Astrocyte (in vitro differentiated cells and primary cell): ENCODE data around the gene DTNA. TPM values are rescaled to one million over a fixed set of nuclear protein-coding genes. Genes with fewer than 3 reads are reported as not detected.
A peak's percentile ranks its signal among the peaks of the same experiment; 100 is the strongest.

Experiments
- DNase-seq: peaks from one replicate; pipeline ENCODE4 v3.0.0-alpha.2; 2010; ENCODE audit warnings: low read depth
- FAIRE-seq: peaks from 2 replicates; lab custom pipeline; 2011; peaks lifted over from hg19 to GRCh38; lab: Jason Lieb, UNC
- H2AFZ ChIP-seq: 2 replicates; pipeline ENCODE4 v1.6.0; 2012; ENCODE audit warnings: low read depth, low read length, inconsistent platforms
- H3K27ac ChIP-seq: 2 replicates; pipeline ENCODE4 v1.5.1; 2011; ENCODE audit warnings: low read depth, low read length, inconsistent platforms
- H3K27me3 ChIP-seq: 2 replicates; pipeline ENCODE4 v1.6.0; 2011; ENCODE audit warnings: low read length, inconsistent platforms; ENCODE audit not compliant: insufficient read depth
- H3K36me3 ChIP-seq: 2 replicates; pipeline ENCODE4 v1.5.1; 2011; ENCODE audit warnings: low read length, inconsistent platforms; ENCODE audit not compliant: insufficient read depth
- H3K4me1 ChIP-seq: 2 replicates; pipeline ENCODE4 v1.5.1; 2011; ENCODE audit warnings: low read length, inconsistent platforms; ENCODE audit not compliant: insufficient read depth
- H3K4me2 ChIP-seq: 2 replicates; pipeline ENCODE4 v1.6.0; 2012; ENCODE audit warnings: low read length, inconsistent platforms
- H3K4me3 ChIP-seq: 2 replicates; pipeline ENCODE4 v1.5.1; 2011; ENCODE audit warnings: low read depth, mild to moderate bottlenecking, low read length, inconsistent platforms; ENCODE audit not compliant: insufficient read depth
- H3K79me2 ChIP-seq: 2 replicates; pipeline ENCODE4 v1.6.0; 2012; ENCODE audit warnings: mild to moderate bottlenecking, low read length, inconsistent platforms; ENCODE audit not compliant: insufficient read depth
- H3K9ac ChIP-seq: 2 replicates; pipeline ENCODE4 v1.6.0; 2012; ENCODE audit warnings: mild to moderate bottlenecking, low read length, inconsistent platforms
- H3K9me3 ChIP-seq: 2 replicates; pipeline ENCODE4 v1.5.1; 2012; ENCODE audit warnings: low read depth, mild to moderate bottlenecking, low read length, inconsistent platforms; ENCODE audit not compliant: insufficient read depth
- H4K20me1 ChIP-seq: 2 replicates; pipeline ENCODE4 v1.6.0; 2012; ENCODE audit warnings: low read length, inconsistent platforms; ENCODE audit not compliant: insufficient read depth
- H3K27ac Mint-ChIP-seq: one replicate; pipeline ENCODE4 v1.8.0; 2021; ENCODE audit warnings: mild to moderate bottlenecking, mixed read lengths; ENCODE audit not compliant: unreplicated experiment
- H3K27me3 Mint-ChIP-seq: one replicate; pipeline ENCODE4 v1.8.0; 2021; ENCODE audit warnings: low read depth, mixed read lengths; ENCODE audit not compliant: unreplicated experiment
- H3K36me3 Mint-ChIP-seq: one replicate; pipeline ENCODE4 v1.8.0; 2021; ENCODE audit warnings: low read depth, mixed read lengths; ENCODE audit not compliant: unreplicated experiment
- H3K4me1 Mint-ChIP-seq: one replicate; pipeline ENCODE4 v1.8.0; 2021; ENCODE audit warnings: low read depth, mixed read lengths; ENCODE audit not compliant: unreplicated experiment
- H3K4me3 Mint-ChIP-seq: one replicate; pipeline ENCODE4 v1.8.0; 2021; ENCODE audit warnings: mild to moderate bottlenecking, moderate library complexity, mixed read lengths; ENCODE audit not compliant: unreplicated experiment
- H3K9me3 Mint-ChIP-seq: one replicate; pipeline ENCODE4 v1.8.0; 2021; ENCODE audit warnings: mild to moderate bottlenecking, mixed read lengths; ENCODE audit not compliant: unreplicated experiment
- EZH2 ChIP-seq: IDR thresholded peaks from 2 replicates; pipeline ENCODE4 v1.6.1; 2012; ENCODE audit warnings: mild to moderate bottlenecking, low read length, inconsistent platforms; ENCODE audit not compliant: insufficient read depth
- total RNA-seq: library from RNA; stranded (reverse); gene quantifications from 2 replicates; pipeline ENCODE4 v1.2.1, GENCODE V29; 2021
- TF ChIP-seq, protein P1 (sequence below): IDR thresholded peaks from 2 replicates; pipeline ENCODE4 v1.5.1; 2011; ENCODE audit warnings: low read depth, mild to moderate bottlenecking, inconsistent platforms, low read length, moderate library complexity; ENCODE audit not compliant: insufficient read depth

The DTNA gene
- total RNA-seq, 1 donor from 2014 or later, result 41.1 TPM

DNA sequence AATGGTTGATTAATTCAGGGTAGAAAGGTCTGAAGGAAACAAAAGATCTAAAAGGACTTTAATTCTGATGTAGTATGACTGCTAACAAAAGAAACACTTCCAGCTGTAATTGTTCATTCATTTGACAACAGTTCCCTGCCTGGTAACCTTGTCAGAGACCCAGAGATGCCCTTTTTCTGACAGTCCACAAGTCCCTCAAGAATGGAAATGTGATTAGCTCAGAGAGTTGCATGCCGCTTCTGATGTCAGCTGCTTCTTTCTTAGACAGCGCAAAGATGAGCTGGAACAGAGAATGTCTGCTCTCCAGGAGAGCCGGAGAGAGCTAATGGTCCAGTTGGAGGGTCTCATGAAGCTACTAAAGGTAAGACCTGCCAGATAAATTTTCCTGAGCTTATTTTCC, 153.6 kb downstream of the DTNA start:
- DNase-seq (no peak), FAIRE-seq (no peak)
- Histone ChIP-seq H2AFZ (no peak overlapping the region), H3K4me1 (no peaks in the 10 kb centered on the region), H3K4me2 (no peak overlapping the region), H4K20me1 (no peaks in the 10 kb centered on the region), H3K27me3 (no peaks in the 10 kb centered on the region), H3K79me2 (no peaks in the 10 kb centered on the region), H3K9me3 (no peaks in the 10 kb centered on the region), H3K4me3 (no peak overlapping the region), H3K27ac (no peak overlapping the region), H3K36me3 (no peaks in the 10 kb centered on the region), H3K9ac (no peak overlapping the region)
- Mint-ChIP-seq H3K36me3 (peaks cover 2% of the 10 kb centered on the region), H3K27me3 (no peaks in the 10 kb centered on the region), H3K27ac (no peak overlapping the region), H3K4me3 (no peak overlapping the region), H3K4me1 (peaks cover 9% of the 10 kb centered on the region), H3K9me3 (no peaks in the 10 kb centered on the region)
- TF ChIP-seq, protein P1, sequence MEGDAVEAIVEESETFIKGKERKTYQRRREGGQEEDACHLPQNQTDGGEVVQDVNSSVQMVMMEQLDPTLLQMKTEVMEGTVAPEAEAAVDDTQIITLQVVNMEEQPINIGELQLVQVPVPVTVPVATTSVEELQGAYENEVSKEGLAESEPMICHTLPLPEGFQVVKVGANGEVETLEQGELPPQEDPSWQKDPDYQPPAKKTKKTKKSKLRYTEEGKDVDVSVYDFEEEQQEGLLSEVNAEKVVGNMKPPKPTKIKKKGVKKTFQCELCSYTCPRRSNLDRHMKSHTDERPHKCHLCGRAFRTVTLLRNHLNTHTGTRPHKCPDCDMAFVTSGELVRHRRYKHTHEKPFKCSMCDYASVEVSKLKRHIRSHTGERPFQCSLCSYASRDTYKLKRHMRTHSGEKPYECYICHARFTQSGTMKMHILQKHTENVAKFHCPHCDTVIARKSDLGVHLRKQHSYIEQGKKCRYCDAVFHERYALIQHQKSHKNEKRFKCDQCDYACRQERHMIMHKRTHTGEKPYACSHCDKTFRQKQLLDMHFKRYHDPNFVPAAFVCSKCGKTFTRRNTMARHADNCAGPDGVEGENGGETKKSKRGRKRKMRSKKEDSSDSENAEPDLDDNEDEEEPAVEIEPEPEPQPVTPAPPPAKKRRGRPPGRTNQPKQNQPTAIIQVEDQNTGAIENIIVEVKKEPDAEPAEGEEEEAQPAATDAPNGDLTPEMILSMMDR, result no peak
- TF ChIP-seq EZH2, result no peak

DNA sequence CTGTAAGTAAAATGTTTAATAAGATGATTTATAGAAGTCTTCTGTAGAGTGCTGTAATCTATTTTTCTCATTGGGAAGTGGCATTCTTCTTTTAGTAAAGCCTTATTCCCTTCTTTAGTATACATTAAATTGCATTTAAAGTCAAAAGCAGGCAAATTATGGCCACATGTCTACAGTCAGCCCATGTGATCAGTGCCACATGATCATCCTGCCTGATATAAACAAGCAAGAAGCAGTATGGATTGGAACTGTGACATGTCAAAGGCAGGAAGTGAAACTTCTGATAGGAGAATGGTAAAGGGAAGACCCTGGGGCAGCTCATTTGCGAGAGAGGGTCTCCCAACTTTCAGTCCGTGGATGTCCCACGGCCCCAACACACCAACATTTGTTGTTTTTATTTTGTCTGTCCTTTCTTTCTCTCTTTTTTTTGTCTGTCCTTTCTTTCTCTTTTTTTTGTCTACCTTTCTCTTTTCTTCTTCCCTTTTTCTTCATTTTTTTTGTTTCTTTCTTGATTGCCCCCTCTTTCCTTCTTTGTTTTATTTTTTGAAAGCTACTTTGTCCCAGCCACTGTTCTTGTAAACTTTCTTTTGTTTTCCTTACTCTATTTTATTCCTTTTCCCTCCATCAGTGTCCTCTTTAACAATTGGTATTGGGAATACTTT, 154.9 kb downstream of the DTNA start:
- Histone ChIP-seq H3K9ac (no peak overlapping the region), H3K4me2 (no peak overlapping the region), H3K36me3 (no peaks in the 10 kb centered on the region), H3K79me2 (no peaks in the 10 kb centered on the region), H3K27ac (no peak overlapping the region), H3K4me1 (no peaks in the 10 kb centered on the region), H2AFZ (no peak overlapping the region), H3K4me3 (no peak overlapping the region), H3K9me3 (no peaks in the 10 kb centered on the region), H4K20me1 (no peaks in the 10 kb centered on the region), H3K27me3 (no peaks in the 10 kb centered on the region)
- FAIRE-seq (no peak), DNase-seq (no peak)
- H3K27ac Mint-ChIP-seq, result no peak overlapping the region
- H3K9me3 Mint-ChIP-seq, result no peaks in the 10 kb centered on the region
- no peak overlapping the region for H3K4me3 Mint-ChIP-seq
- TF ChIP-seq, protein P1, result no peak
- no peak for TF ChIP-seq EZH2
- H3K27me3 Mint-ChIP-seq, result no peaks in the 10 kb centered on the region
- H3K4me1 Mint-ChIP-seq, result peaks cover 9% of the 10 kb centered on the region
- no peaks in the 10 kb centered on the region for H3K36me3 Mint-ChIP-seq

DNA sequence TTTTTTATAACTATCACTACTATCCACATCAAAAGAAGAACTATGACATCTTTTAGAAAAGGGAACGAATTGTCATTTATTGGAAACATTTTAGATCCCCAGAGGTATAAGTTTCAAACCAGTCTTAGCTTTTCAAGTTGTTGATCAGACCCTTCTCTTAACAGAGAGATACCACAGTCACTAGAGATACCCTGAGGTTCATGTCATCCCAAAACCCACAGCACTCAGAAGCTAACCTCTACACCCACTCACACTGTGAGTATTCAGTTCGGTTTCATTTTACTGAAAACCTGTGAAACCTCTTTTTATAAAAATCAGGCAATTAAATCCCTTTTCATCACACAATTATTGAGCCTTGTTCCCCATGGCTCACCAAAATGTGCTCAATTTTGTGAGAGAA, 156.2 kb downstream of the DTNA start:
- no peaks in the 10 kb centered on the region for H4K20me1 ChIP-seq
- H3K79me2 ChIP-seq, result no peaks in the 10 kb centered on the region
- TF ChIP-seq EZH2, result no peak
- TF ChIP-seq, protein P1, result no peak
- H3K4me2 ChIP-seq, result no peak overlapping the region
- no peaks in the 10 kb centered on the region for H3K36me3 ChIP-seq
- Mint-ChIP-seq H3K27me3 (no peaks in the 10 kb centered on the region), H3K27ac (peak overlapping the region; percentile 30), H3K4me3 (no peak overlapping the region), H3K36me3 (no peaks in the 10 kb centered on the region), H3K4me1 (peaks cover 4% of the 10 kb centered on the region), H3K9me3 (no peaks in the 10 kb centered on the region)
- no peaks in the 10 kb centered on the region for H3K4me1 ChIP-seq
- no peak overlapping the region for H3K27ac ChIP-seq
- H3K4me3 ChIP-seq, result no peak overlapping the region
- FAIRE-seq, result no peak
- no peak overlapping the region for H2AFZ ChIP-seq
- H3K27me3 ChIP-seq, result no peaks in the 10 kb centered on the region
- no peak for DNase-seq
- H3K9ac ChIP-seq, result no peak overlapping the region
- H3K9me3 ChIP-seq, result no peaks in the 10 kb centered on the region
